ENCODE results near the gene ASB18.

The ASB18 gene, protein sequence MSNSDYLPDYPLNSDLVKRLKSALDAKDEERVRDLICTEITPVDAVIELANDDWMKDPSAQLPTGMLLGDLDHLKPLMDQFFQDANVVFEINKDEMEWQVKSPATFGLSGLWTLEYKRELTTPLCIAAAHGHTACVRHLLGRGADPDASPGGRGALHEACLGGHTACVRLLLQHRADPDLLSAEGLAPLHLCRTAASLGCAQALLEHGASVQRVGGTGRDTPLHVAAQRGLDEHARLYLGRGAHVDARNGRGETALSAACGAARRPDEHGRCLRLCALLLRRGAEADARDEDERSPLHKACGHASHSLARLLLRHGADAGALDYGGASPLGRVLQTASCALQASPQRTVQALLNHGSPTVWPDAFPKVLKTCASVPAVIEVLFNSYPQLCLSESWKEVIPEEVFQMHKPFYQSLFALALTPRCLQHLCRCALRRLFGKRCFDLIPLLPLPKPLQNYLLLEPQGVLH

DNA sequence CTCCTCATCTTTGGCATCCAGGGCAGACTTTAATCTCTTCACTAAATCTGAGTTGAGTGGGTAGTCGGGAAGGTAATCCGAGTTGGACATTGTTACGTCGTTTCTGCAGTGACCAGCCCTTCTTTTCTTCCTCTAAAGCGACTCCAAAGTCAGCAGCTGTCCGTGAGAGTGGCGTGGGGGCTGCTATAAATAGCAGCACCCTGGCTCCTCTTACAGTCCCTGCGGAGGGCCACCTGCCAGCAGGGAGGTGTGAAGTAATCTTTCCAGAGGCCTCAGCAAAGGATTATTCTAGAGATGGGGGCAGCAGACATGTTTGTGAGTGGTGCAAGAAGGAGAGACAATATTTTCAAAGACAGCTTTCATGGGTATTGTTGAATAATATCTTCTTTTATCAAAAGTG lies at the start of gene ASB18:
Gene ASB18 (minus strand): TSS at position 151 of the 400 bp plus-strand sequence. CDS start 61 bp downstream, at position 90.
- no peak within 1 kb of the TSS for H3K4me3 ChIP-seq (ENCODE audit: low read depth, low read length)
- no peak for DNase-seq (ENCODE audit: low read depth)
- TF ChIP-seq, protein P1, sequence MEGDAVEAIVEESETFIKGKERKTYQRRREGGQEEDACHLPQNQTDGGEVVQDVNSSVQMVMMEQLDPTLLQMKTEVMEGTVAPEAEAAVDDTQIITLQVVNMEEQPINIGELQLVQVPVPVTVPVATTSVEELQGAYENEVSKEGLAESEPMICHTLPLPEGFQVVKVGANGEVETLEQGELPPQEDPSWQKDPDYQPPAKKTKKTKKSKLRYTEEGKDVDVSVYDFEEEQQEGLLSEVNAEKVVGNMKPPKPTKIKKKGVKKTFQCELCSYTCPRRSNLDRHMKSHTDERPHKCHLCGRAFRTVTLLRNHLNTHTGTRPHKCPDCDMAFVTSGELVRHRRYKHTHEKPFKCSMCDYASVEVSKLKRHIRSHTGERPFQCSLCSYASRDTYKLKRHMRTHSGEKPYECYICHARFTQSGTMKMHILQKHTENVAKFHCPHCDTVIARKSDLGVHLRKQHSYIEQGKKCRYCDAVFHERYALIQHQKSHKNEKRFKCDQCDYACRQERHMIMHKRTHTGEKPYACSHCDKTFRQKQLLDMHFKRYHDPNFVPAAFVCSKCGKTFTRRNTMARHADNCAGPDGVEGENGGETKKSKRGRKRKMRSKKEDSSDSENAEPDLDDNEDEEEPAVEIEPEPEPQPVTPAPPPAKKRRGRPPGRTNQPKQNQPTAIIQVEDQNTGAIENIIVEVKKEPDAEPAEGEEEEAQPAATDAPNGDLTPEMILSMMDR (IDR thresholded peaks at IDR 0.05; ENCODE audit: low read depth, low read length, missing control alignments): no peak
- in situ Hi-C loops (cut with HindIII; ENCODE audit: low sequenced_read_pairs): no loop called here

DNA sequence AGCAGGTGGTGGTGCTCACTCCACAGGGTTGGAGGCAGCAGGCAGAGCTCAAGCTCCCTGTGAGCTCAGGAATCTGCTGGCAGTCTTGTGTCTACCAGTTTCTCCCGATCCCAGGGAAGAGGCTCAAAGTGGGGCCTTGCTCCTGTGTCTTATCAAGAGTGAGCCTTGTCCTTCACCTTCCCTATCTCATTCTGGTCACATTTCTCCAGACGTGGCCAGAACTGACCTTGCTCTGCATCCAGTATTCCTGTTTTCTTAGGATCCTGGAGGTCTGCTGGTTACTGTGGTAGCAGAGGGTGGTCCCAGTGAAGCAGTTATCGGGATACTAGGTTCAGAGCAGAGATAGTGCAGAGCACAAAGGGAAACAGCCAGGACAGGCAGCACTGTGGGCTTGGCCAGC lies 47.1 kb upstream of the ASB18 start:
- TF ChIP-seq, protein P1 (IDR thresholded peaks at IDR 0.05; ENCODE audit: low read depth, low read length, missing control alignments): no peak
- in situ Hi-C loops (cut with HindIII; ENCODE audit: low sequenced_read_pairs): no loop called here
- DNase-seq (ENCODE audit: low read depth): no peak
- no peak overlapping the region for H3K4me3 ChIP-seq (ENCODE audit: low read depth, low read length)

DNA sequence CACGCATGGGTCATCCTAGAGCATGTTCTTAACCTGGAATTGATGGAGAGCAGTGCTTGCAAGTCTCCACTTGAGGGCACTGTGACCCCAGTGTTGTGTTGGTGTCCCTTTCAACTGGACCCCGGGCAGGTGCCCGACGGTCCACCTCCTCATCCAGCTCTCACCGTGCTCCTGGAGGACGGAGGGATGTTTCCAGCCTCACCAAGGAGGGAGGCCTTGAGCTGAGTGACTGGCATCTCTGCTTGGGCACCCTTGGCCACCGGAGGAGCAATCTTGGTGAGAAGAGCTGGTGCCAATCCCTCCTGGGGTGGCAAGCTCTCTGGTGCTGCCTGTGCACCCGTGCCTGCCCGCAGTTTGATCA lies 45.4 kb upstream of the ASB18 start:
- TF ChIP-seq, protein P1 (IDR thresholded peaks at IDR 0.05; ENCODE audit: low read depth, low read length, missing control alignments): peak; percentile 56
- DNase-seq (ENCODE audit: low read depth): peak; percentile 2
- no peak overlapping the region for H3K4me3 ChIP-seq (ENCODE audit: low read depth, low read length)
- in situ Hi-C loops (cut with HindIII; ENCODE audit: low sequenced_read_pairs): no loop called here

DNA sequence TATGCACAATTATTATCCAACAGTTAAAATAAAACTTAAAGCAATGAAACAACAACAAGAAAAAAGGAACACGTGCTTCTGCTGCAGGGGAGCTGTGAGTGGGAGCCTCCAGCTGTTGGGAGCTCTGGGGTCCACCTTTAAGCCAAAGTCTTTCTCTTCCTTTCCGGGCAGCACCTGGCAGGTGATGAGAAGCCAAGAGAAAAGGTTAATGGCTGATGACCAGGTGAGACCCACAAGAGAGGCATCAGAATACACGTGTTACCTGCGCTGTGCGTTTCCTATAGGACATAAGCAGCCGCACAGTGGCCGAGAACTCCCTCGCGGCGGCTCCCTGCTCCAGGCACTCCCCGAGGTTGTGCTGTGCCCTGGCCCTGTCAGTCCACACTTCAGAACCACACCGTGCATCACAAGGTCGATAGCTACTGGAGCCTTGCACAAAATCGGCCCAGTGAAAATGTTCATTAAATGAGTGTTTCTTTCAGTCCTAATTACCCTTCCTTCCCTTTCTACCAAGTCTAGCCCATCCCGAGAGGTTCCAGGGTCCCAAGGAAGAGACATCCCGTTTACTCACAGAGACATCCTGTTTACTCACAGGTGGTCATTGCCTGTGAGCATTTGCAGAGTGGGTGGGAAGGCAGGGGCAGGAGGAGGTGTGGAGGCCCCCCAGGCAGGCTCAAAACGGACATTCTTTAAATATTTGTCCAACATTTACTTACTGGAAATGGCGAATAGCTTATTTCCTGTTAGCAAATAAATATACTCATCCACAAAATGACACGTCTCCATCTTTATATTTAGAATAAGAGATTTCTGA lies 44.9 kb upstream of the ASB18 start:
- in situ Hi-C loops (cut with HindIII; ENCODE audit: low sequenced_read_pairs): no loop called here
- no peak overlapping the region for H3K4me3 ChIP-seq (ENCODE audit: low read depth, low read length)
- no peak for DNase-seq (ENCODE audit: low read depth)
- TF ChIP-seq, protein P1 (IDR thresholded peaks at IDR 0.05; ENCODE audit: low read depth, low read length, missing control alignments): no peak

DNA sequence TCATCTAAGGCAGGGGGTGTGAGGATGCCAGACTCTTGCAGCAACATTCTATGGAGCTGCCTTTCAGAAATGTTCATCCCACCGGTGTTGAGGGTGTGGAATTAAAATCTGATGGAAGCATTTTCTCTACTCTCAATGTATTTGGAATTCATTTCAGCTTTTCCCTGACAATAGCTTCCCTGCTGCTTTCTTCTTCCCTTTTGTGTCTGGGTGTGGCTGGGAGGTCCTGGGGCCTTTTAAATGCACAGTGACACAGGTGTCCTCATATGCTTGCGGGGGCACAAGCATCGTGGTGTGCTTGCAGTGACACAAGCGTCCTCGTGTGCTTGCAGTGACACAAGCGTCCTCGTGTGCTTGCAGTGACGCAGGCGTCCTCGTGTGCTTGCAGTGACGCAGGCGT lies 43.4 kb upstream of the ASB18 start:
- no peak overlapping the region for H3K4me3 ChIP-seq (ENCODE audit: low read depth, low read length)
- in situ Hi-C loops (cut with HindIII; ENCODE audit: low sequenced_read_pairs): no loop called here
- TF ChIP-seq, protein P1 (IDR thresholded peaks at IDR 0.05; ENCODE audit: low read depth, low read length, missing control alignments): no peak
- DNase-seq (ENCODE audit: low read depth): no peak

DNA sequence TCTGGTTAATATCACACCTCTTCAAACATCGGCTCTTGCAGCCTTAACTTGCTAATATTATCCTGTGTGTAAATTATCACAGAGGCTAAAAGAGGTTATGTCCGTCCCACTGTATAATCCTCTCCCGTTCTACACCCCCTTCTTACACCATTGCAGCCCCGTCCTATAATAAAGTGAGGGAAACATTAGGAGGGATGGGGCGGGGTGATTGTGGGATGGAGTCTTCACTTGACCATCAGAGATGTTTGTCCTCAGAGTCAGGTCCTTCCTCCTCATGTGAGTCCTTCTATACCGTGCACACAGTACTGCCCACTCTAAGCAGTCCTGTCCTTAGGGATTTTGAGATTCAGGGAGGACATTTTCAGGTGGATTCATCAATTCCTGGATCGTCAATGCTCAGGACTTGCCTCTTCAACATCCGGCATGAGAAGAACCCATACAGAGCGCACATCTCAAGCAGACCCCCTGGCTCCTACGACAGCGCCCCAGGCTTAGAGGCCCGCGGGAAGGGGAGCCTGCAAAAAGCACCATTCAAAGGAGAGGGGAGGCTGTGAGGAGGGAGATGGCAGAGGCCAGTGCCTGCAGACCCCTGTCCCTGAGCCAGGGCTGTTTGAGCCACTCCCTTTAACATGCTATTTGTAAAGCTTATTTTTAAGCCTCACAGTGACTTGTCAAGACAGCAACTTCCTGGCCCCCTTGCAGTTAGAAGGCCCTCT lies 42.8 kb upstream of the ASB18 start:
- TF ChIP-seq, protein P1 (IDR thresholded peaks at IDR 0.05; ENCODE audit: low read depth, low read length, missing control alignments): no peak
- in situ Hi-C loops (cut with HindIII; ENCODE audit: low sequenced_read_pairs): no loop called here
- DNase-seq (ENCODE audit: low read depth): no peak
- H3K4me3 ChIP-seq (ENCODE audit: low read depth, low read length): no peak overlapping the region
